ENCODE results near the gene SLC35D3.
"Not testable (repeated sequence)": the region's sequence is repeated elsewhere in the genome, so short reads cannot be mapped to it uniquely, and the experiment has no call there.

Gene SLC35D3

GRCh38 chr6:136923116-136923953 is 1.2 kb downstream of the SLC35D3 start:
- DNase-seq = no peak

- DNase-seq = no peak
Observed at GRCh38 chr6:136923954-136924673, 2.0 kb downstream of the SLC35D3 start.

GRCh38 chr6:136926383-136926782 is 4.3 kb downstream of the SLC35D3 start:
- no peak for DNase-seq

- DNase-seq = no peak
Observed at GRCh38 chr6:136927292-136927691, 5.2 kb downstream of the SLC35D3 start.

GRCh38 chr6:136930528-136930927 is 8.4 kb downstream of the SLC35D3 start:
- DNase-seq = no peak

GRCh38 chr6:136932599-136932998 is 10.5 kb downstream of the SLC35D3 start:
- DNase-seq = no peak

- no peak for DNase-seq
Observed at GRCh38 chr6:136945072-136945471, 23.0 kb downstream of the SLC35D3 start.

GRCh38 chr6:136945711-136946121 is 23.6 kb downstream of the SLC35D3 start:
- DNase-seq = no peak

- no peak for DNase-seq
Observed at GRCh38 chr6:136947037-136947436, 24.9 kb downstream of the SLC35D3 start.

GRCh38 chr6:136949957-136950356 is 27.9 kb downstream of the SLC35D3 start:
- not testable (repeated sequence) for DNase-seq

GRCh38 chr6:136950436-136951126 is 28.5 kb downstream of the SLC35D3 start:
- no peak for DNase-seq

- no peak for DNase-seq
Observed at GRCh38 chr6:136952714-136953260, 30.7 kb downstream of the SLC35D3 start.

GRCh38 chr6:136955123-136955522 is 33.0 kb downstream of the SLC35D3 start:
- DNase-seq = no peak

- no peak for DNase-seq
Observed at GRCh38 chr6:136956590-136957544, 34.8 kb downstream of the SLC35D3 start.

- DNase-seq = no peak
Observed at GRCh38 chr6:136958168-136958567, 36.1 kb downstream of the SLC35D3 start.

- no peak for DNase-seq
Observed at GRCh38 chr6:136959471-136959891, 37.4 kb downstream of the SLC35D3 start.

GRCh38 chr6:136959935-136960334 is 37.8 kb downstream of the SLC35D3 start:
- DNase-seq = not testable (repeated sequence)

GRCh38 chr6:136960781-136961180 is 38.7 kb downstream of the SLC35D3 start:
- DNase-seq = no peak

- no peak for DNase-seq
Observed at GRCh38 chr6:136961848-136962247, 39.7 kb downstream of the SLC35D3 start.

- DNase-seq = no peak
Observed at GRCh38 chr6:136962661-136963060, 40.6 kb downstream of the SLC35D3 start.

GRCh38 chr6:136963259-136963658 is 41.2 kb downstream of the SLC35D3 start:
- DNase-seq = no peak

- DNase-seq = no peak
Observed at GRCh38 chr6:136964398-136964797, 42.3 kb downstream of the SLC35D3 start.
